Stimulated activated CD4-positive, alpha-beta T cell treated with anti-CD3 and anti-CD28 coated beads, Interleukin-4, amount 100 ng/mL, for 24 hours (primary cell): ENCODE data around the gene MCCC1.
"Not testable (repeated sequence)": the region's sequence is repeated elsewhere in the genome, so short reads cannot be mapped to it uniquely, and the experiment has no call there.

Experiments
- DNase-seq: peaks from one replicate; pipeline ENCODE4 v3.0.0-alpha.2; 2020

The MCCC1 gene

DNA sequence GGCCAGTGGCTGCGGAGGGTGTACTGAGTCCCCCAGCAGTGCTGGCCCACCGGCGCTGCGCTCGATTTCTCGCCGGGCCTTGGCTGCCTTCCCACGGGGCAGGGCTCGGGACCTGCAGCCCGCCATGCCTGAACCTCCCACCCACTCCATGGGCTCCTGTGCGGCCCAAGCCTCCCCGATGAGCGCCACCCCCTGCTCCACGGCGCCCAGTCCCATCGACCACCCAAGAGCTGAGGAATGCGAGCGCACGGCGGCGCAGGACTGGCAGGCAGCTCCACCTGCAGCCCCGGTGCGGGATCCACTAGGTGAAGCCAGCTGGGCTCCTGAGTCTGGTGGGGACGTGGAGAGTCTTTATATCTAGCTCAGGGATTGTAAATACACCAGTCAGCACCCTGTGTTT, 1.7 kb upstream of the MCCC1 start:
- not testable (repeated sequence) for DNase-seq

- no peak for DNase-seq
Measured at GRCh38 chr3:183100376-183100775, 1.1 kb upstream of the MCCC1 start.

- DNase-seq = no peak
Measured at GRCh38 chr3:183099838-183100204, 525 bp upstream of the MCCC1 start.

DNA sequence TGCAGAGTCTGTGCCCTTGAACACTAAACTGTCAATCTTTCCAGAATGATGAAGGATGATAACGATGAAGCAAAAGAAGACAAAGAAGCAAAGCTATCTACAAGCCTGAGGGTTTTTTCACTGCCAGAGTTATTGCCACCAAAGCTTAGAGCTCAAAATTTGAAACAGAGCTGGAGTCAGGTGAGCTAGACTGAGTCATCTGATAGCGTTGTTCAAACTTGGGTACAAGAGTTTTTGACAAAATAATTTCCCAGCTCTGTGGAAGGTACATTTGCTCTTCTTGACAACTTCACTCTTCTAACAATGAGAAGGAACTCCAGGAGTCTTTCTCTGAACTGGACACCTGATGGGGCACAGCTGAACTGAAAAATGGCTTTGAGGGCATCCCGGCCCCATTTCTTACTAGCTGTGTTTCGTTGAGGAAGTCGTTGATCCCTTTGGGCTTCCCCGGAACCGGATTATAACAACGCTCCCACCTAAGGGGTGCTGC, 715 bp downstream of the MCCC1 start:
- DNase-seq = no peak

- no peak for DNase-seq
Measured at GRCh38 chr3:183094711-183095110, 4.6 kb downstream of the MCCC1 start.

GRCh38 chr3:183092256-183092655, 7.0 kb downstream of the MCCC1 start:
- DNase-seq = no peak

- no peak for DNase-seq
Measured at GRCh38 chr3:183087184-183087583, 12.1 kb downstream of the MCCC1 start.

GRCh38 chr3:183085634-183086390, 13.5 kb downstream of the MCCC1 start:
- no peak for DNase-seq

DNA sequence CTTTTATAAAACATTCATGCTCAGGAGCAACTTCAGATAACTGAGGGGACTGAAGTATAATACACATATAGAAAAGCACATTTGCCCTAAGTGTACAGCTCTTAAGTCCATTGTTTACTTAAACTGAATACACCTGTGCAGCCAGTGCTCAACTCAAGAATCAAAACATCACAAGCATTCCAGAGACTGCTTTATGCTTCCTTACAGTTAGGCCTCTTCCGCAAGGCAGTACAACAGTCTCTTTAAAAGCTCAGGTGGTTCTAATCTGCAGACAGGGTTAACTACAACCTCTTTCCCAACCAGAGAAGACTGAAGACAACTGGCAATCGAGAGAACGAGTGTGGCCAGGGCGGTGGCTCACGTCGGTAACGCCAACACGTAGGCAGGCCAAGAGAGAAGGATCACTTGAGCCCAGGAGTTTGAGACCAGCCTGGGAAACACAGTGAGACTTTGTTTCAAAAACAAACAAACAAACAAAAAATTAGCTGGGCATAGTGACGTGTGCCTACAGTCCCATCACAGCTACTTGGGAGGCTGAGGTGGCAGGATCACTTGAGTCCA, 16.9 kb downstream of the MCCC1 start:
- no peak for DNase-seq

- DNase-seq = no peak
Measured at GRCh38 chr3:183081459-183082183, 17.7 kb downstream of the MCCC1 start.

GRCh38 chr3:183080628-183081027, 18.7 kb downstream of the MCCC1 start:
- no peak for DNase-seq

DNA sequence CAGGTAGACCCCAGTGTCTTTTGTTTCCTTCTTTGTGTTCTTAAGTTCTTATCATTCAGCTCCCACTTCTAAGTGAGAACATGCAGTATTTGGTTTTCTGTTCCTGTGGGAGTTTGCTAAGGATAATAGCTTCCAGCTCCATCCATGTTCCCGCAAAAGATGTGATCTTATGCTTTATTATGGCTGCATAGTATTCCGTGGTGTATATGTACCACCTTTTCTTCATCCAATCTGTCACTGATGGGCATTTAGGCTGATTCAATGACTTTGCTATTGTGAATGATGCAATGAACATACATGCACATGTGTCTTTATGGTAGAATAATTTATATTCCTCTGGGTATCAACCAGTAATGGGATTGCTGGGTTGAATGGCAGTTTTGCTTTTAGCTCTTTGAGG, 24.4 kb downstream of the MCCC1 start:
- DNase-seq = no peak

- DNase-seq = no peak
Measured at GRCh38 chr3:183074261-183074660, 25.0 kb downstream of the MCCC1 start.

GRCh38 chr3:183073839-183074238, 25.5 kb downstream of the MCCC1 start:
- no peak for DNase-seq

- DNase-seq = no peak
Measured at GRCh38 chr3:183070892-183071291, 28.4 kb downstream of the MCCC1 start.

DNA sequence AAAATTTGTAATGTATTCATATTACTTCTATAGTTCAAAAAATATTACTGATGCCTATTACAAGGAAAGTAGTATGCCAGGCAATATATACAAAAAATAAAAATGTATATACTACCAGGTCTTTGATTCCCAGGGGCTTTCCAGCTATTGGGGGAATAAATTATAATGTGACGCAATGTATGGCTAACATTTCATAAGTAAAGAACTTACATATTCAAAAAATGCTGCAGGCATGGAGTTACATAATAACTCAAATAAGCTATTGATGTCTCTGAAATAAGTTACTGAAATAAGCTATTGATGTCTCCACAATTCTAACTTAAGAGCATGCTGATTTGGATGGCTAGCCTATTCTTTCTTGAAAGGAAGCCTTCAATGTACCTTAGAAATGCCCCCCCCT, 30.2 kb downstream of the MCCC1 start:
- no peak for DNase-seq

- not testable (repeated sequence) for DNase-seq
Measured at GRCh38 chr3:183066891-183067290, 32.4 kb downstream of the MCCC1 start.

DNA sequence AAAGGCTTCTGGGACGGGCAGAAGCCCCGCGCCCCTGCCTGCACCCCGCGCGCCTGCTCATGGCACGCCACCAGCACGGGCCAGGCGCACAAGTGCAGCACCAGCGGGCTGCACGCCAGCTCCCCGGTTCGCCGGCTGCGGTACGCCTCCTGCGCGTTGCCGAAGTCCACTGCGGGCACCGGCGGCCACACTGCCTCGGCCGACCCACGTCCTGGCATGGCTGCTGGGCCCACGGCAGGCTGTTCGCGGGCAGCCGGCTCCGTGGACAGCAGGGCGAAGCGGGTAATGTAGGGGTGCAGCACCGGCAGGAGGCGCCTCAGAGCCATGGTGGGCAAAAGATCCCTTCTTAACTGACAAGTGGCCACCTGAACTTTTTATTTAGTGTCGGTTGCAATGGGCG, 34.8 kb downstream of the MCCC1 start:
- DNase-seq = no peak

DNA sequence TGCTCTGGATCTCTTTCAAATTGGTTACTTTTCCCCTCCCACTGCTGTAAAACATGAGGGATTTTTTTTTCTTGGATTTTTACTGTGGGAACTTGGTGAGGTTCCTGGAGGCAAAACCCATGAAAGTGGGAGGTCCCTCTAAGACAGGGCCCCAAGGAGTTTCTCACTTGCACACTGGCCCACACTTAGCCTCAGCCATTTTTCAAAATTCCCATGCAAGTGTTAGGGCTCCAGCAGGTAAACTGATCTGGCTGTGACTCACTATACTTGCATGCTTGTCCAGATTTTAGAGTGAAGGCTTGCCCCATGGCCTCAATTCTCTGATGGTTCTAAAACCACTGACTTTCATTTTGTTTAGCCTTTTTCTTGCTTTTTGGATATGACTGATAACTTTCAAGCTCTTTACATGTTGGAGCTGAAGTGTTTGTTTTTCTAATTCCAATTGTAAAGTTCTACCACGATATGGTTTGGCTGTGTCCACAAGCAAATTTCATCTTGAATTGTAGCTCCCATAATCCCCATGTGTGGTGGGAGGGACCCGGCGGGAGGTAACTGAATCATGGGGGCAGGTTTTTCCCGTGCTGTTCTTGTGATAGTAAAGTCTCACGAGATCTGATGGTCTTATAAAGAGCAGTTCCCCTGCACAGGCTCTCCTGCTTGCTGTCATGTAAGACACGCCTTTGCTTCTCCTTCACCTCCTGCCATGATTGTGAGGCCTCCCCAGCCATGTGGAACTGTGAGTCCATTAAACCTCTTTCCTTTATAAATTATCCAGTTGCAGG, 37.7 kb downstream of the MCCC1 start:
- no peak for DNase-seq

GRCh38 chr3:183058351-183058750, 40.9 kb downstream of the MCCC1 start:
- no peak for DNase-seq

DNA sequence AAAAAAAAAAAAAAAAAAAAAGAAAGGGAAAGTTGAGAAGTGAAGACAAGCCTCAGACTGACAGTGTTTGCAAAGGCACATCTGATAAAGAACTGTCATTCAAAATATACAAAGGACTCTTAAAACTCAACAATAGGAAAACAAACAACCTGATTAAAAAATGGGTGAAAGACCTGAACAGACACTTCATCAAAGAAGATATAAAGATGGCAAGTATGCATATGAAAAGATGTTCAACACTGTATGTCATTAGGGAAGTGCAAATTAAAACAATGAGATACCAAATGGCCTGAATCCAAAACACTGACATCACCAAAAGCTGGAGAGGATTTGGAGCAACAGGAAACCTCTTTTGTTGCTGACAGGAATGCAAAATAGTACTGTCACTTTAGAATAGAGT, 48.6 kb downstream of the MCCC1 start:
- DNase-seq = no peak

DNA sequence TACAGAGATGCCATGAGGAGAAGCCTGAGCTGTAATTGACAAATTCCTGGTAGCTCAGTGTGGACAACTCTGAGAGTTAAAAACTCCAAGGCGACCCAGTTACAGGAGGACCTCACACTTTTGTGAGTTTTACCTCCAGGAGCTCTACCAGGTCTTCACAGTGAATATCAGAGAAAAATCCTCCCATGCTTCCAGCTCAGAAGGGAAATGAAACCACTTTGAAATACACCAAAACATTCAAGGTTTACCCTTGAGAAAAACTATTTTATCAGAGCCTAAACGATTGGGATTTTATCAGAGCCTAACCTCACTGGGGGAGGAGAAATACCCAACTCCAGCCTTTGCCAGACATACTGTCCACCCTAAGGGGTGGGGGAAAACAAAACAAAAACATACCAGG, 52.4 kb downstream of the MCCC1 start:
- no peak for DNase-seq

- DNase-seq = no peak
Measured at GRCh38 chr3:183044547-183045229, 54.6 kb downstream of the MCCC1 start.
